Heart left ventricle (tissue), 13 donors: ENCODE measurements around the gene FUT8.

Experiments
- POLR2A ChIP-seq, 2 donors: fragments of 450-650 bp; IDR thresholded peaks; one replicate each; pipeline ENCODE4 v1.6.1; 2017; ENCODE audit warnings: antibody characterized with exemption in 2 of 2, mild to moderate bottlenecking in 2 of 2, moderate library complexity in 2 of 2
- TF ChIP-seq, protein P1 (sequence below), 12 donors: fragments of 200-600 bp; sonication (generic) in 4 of 12; IDR thresholded peaks; one replicate each; pipeline versions ENCODE4 v1.5.0 to v1.8.0; 2018 to 2022; ENCODE audit warnings: antibody characterized with exemption in 12 of 12, mild to moderate bottlenecking in 5 of 12
- donor health status: ischemic (EF 13 %, LVEDD 7.1; RV severe dilation, severe dysfunction).
- donor health status: DM: no; HTN: yes; CAD: no.
- donor health status: DM: no; HTN: no; CAD: no.
- donor health status: ischemic (EF 25% LVEDD 6.9; RV normal size, moderate dysfunction).
- donor health status: ischemic (EF 25% LVEDD 5.7; RV mildly dilated, moderate dysfunction).
- donor health status: ischemic (EF 35%, LVEDD 5.7; RV mildly dilated, moderate dysfunction).
- donor health status: nonischemic (EF 11% LVEDD 7.7; RV severe dilation, severe dysfunction).
- donor health status: DM: yes; HTN: yes; CAD: no.
- donor health status: PGD.
- donor health status: ischemic (EF 29% LVEDD 5.4; RV normal size, mild dysfunction).
- donor health status: nonischemic (EF 23%, LVEDD 6.1; RV moderate dilation, normal function).

DNA sequence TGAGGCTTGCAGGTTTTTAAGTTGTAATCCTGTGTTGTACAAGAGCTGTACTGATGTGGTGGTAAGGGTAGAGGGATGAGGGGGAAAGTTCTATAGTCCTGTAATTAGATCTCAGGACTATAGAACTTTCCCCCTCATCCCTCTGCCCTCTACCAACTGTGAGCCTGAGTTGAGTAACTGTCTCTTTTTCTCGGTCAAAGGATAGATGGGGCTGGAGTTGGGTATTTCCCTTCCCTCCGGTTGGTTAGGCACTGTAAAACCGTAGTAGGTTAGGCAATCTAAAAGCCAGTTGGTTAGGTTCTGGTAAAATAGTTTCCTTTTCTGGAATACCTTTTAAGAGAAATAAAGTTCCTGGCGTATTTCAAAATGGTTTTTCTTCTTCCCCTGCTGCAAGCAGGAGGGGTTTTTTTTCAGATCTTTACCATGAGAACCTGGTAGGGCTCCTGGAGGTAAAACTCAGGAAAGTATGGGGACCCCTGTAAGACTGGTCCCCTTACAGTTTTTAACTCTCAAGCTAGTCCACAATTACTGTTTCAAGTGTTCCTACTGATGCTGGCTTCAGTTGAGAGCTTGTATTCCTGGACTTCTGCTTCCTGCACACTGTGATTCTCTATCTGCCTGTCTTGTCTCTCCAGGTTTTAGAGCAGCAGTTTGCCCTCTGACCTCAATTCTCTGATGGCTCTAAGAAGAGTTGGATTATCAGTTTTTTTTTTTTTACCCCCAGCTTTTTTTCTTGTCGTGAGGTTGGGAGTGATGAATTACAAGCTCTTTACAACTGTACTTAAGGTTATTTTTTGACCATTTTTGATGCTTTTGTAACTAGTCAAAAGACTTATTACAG lies 58.7 kb downstream of the FUT8 start:
- TF ChIP-seq, protein P1, sequence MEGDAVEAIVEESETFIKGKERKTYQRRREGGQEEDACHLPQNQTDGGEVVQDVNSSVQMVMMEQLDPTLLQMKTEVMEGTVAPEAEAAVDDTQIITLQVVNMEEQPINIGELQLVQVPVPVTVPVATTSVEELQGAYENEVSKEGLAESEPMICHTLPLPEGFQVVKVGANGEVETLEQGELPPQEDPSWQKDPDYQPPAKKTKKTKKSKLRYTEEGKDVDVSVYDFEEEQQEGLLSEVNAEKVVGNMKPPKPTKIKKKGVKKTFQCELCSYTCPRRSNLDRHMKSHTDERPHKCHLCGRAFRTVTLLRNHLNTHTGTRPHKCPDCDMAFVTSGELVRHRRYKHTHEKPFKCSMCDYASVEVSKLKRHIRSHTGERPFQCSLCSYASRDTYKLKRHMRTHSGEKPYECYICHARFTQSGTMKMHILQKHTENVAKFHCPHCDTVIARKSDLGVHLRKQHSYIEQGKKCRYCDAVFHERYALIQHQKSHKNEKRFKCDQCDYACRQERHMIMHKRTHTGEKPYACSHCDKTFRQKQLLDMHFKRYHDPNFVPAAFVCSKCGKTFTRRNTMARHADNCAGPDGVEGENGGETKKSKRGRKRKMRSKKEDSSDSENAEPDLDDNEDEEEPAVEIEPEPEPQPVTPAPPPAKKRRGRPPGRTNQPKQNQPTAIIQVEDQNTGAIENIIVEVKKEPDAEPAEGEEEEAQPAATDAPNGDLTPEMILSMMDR (IDR thresholded peaks at IDR 0.05), result no peak
- no peak for TF ChIP-seq POLR2A (IDR thresholded peaks at IDR 0.05)
